ENCODE results near the gene MAN2B1.

GRCh38 chr19:12642506-12642905, 24.0 kb downstream of the MAN2B1 start:
- TF ChIP-seq CTCF (IDR thresholded peaks at IDR 0.05) (no peak), ZFX (IDR thresholded peaks at IDR 0.05; ENCODE audit: borderline replicate concordance) (no peak)
